Stimulated activated CD4-positive, alpha-beta T cell treated with anti-CD3 and anti-CD28 coated beads, Interleukin-15, amount 100 ng/mL, for 1 hour (primary cell): ENCODE results near the gene OVCH2.
"Not testable (repeated sequence)": the region's sequence is repeated elsewhere in the genome, so short reads cannot be mapped to it uniquely, and the experiment has no call there.

ENCODE experiments used
- DNase-seq, 2 donors: peaks; one replicate each; pipeline ENCODE4 v3.0.0-alpha.2; 2020; ENCODE audit warnings: low read depth in 1 of 2, low spot score in 1 of 2

Gene OVCH2

GRCh38 chr11:7706377-7706776 lies at the start of gene OVCH2:
Gene OVCH2, minus strand, starts transcription at chr11:7706477. Its CDS starts 83 bp downstream, at chr11:7706394.
- DNase-seq, result no peak

DNA sequence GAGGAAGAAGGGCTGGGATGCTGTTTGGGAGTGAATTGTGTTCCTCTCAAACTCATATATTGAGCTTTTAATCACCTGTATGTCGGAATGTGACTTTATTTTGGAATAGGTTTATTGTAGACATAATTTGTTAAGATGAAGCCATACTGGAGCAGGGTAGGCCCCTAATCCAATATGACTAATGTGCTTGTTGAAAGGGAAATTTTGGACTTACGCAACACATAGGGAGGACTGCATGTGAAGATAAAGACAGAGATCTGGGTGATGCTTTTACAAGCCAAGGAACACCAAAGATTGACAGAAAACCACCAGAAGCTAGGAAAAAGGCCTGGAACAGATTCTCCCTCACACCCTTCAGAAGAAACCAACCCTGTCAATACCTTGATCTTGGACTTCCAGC lies 43.2 kb upstream of the OVCH2 start:
- DNase-seq, result no peak

DNA sequence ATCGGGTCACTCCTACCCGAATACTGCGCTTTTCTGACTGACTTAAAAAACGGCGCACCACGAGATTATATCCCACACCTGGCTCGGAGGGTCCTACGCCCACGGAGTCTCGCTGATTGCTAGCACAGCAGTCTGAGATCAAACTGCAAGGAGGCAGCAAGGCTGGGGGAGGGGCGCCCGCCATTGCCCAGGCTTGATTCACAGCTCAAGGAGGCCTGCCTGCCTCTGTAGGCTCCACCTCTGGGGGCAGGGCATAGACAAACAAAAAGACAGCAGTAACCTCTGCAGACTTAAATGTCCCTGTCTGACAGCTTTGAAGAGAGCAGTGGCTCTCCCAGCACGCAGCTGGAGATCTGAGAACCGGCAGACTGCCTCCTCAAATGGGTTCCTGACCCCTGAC lies 28.5 kb upstream of the OVCH2 start:
- DNase-seq, result not testable (repeated sequence)

DNA sequence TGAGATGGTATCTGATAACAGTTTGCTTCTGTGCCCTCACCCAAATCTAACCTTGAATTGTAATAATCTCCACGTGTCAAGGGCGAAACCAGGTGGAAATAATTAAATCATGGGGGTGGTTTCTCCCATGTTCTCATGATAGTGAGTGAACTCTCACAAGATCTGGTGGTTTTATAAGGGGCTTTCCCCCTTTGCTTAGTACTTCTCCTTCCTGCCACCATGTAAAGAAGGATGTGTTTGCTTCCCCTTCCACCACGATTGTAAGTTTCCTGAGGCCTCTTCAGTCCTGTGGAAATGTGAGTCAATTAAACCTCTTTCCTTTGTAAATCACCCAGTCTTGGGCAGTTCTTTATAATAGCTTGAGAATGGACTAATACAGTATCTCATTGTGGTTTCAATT lies 8.5 kb upstream of the OVCH2 start:
- DNase-seq, result no peak

DNA sequence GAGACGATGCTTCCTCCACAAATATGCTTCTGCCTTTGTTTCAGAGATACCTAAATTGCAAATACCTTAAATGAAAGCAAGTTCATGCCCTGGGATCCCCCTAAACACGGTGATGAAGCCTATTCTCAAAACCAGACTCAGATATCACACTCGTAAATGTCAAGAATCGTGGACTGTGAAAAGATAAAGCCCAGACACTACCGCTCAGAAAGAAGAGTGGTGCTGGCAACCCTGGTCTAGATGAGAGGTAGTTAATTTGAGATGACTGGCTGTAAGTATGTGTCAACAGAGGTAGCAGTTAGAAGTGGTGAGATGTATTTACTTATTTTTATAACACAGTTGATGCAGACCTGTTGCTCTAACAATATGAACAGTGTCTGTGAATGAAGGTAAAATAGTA lies 2.5 kb downstream of the OVCH2 start:
- no peak for DNase-seq

- no peak for DNase-seq
Observed at GRCh38 chr11:7696424-7696823, 9.9 kb downstream of the OVCH2 start.

DNA sequence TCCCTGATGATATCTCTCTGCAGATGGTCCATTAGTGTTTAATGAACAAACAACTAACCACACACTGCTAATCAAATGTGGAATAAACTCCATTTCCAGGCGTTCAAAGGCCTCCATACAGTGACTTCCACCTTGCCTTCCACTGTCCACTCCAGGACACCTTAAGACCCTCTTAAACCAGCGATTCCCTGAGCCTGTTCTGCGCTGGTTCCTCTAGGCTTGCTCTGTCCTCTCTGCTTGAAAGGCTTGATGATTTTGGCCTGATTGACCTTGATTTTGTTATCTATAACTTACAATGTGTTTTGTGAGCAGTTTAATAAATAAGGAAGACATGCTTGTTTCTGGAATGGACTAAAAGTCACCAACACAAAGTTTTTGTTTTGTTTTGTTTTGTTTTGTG lies 12.0 kb downstream of the OVCH2 start:
- no peak for DNase-seq

- DNase-seq, result no peak
Observed at GRCh38 chr11:7692426-7692825, 13.9 kb downstream of the OVCH2 start.

- DNase-seq, result no peak
Observed at GRCh38 chr11:7691759-7692350, 14.4 kb downstream of the OVCH2 start.

GRCh38 chr11:7690648-7691047 lies 15.6 kb downstream of the OVCH2 start:
- DNase-seq, result no peak

GRCh38 chr11:7689239-7689638 lies 17.0 kb downstream of the OVCH2 start:
- no peak for DNase-seq

DNA sequence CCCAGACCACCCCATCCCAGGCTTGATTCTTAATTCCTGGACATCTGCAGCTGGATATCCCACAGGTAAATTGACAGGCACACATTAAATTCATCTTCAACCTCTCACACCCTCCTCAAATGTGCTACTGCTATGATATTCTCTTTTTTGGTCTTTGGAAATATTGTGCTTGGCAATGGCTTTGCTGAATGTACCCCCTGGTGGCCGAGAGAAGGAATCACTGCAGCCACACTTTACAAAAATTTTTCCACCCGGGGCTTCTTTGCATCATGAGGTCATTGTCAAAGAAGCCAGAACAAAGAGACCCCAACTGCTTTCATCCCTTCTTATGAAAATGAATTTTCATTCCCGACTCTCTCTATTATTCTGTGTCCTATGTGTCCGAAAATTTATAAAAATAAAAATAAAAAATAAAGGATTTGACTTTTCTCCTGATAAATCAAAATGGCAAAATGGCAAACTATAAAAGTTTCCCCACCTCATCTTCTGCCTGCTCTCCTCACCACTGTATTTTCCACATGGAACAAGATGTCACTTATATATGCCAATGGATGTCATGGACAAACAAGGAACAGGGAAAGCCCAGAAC lies 17.9 kb downstream of the OVCH2 start:
- DNase-seq, result no peak

GRCh38 chr11:7687386-7687785 lies 18.9 kb downstream of the OVCH2 start:
- DNase-seq, result no peak

GRCh38 chr11:7686761-7687160 lies 19.5 kb downstream of the OVCH2 start:
- no peak for DNase-seq

GRCh38 chr11:7683571-7683970 lies 22.7 kb downstream of the OVCH2 start:
- no peak for DNase-seq

DNA sequence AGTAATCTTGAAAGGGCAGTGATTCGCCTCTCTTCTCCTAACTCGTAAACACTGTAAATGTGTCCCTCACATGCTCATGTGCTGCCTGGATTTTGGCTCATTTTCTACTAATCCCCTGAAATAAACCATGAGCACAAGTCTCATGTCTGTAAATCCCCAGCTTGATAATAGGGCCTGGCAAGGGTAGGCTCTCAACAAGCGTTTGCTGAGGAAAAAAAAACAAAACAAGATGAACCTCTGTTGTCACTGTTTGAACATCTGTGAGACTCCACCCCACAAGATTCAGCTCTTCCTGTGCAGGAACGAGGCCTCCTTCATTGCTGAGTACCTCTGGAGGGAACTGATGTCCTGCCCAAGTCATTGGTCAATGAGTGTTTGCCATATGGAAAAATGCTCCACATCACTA lies 28.5 kb downstream of the OVCH2 start:
- no peak for DNase-seq

GRCh38 chr11:7677071-7677470 lies 29.2 kb downstream of the OVCH2 start:
- no peak for DNase-seq

DNA sequence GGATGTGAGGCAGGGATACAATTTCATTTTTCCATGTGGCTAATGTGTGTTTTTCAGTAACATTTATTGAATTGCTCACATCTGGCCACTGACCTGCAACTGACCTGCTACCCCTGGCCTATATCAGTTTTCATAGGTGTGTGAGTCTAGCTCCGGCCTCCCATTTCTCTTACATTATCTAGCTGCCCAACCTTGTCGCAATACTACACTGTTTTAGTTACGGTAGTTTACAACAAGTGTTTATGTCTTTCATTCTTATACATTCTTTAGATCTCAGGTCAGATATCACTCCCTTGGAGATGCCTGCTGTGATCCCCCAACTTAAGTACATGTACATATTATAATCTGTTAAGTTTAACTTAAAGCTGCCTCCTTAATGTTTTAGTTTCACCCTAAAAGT lies 30.6 kb downstream of the OVCH2 start:
- DNase-seq, result no peak

GRCh38 chr11:7673724-7674434 lies 32.4 kb downstream of the OVCH2 start:
- no peak for DNase-seq

DNA sequence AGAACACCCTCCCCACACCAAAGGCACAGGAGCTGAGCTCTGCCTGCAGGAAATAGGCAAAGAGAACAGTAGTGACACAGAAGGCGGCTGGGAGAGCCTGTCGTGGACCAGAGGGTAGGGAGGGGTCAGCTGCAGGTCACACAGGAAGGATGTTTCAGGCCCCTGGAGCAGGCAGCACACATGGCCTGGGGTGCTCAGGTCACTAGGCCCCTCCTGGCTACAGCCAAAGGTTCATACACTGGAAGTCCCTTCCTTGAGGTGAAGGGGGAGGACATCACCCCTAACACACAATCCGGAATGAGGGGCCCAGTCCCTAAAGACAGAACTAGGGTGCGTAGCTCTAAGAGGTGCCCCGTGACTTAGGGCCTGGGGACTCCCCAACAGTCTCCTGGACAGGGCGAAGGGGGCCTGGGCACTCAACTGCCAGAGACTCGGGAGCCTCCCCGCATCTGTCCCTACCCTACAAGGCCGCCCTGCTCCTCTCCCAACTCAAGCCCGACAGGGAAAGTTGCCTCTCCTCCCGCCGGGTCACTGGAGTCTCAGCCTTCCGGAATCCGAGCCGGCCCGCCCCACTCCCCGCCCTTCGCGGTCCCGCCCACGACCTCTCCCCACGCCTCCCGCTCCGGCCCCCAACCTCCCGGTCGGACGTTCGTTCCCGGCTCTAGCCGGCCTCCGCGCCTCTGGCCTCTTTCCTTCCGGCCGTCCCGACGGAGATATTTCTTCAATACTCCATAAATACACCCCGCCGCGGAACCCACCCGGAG lies 33.1 kb downstream of the OVCH2 start, which contains the start of gene CYB5R2:
Gene CYB5R2 (minus strand): TSS at position 541 of the 764 bp plus-strand sequence. CDS start 675 bp downstream, outside the sequence.
- no peak for DNase-seq

- no peak for DNase-seq
Observed at GRCh38 chr11:7672276-7672959, 33.9 kb downstream of the OVCH2 start.
